HCT116 (cell line): ENCODE measurements around the gene CCDC87. TPM values are rescaled to one million over a fixed set of nuclear protein-coding genes. Genes with fewer than 3 reads are reported as not detected.
A peak's percentile ranks its signal among the peaks of the same experiment; 100 is the strongest.

ENCODE experiments used
- ATAC-seq: fragments of 200-7000 bp; cut with Tn5 transposase; 2 replicates; pipeline ENCODE4 v1.9.1; 2020; ENCODE audit warnings: mild to moderate bottlenecking, moderate library complexity
- BruUV-seq: library from RNA; stranded (reverse); fragments of 400-500 nt; replicated peaks from 2 replicates; lab custom pipeline; 2021; lab: Mats Ljungman, UMichigan
- CTCF ChIA-PET: fragments of 300-600 bp; sonication (Branson Sonifier 250); formaldehyde crosslinking; loops from one replicate; lab custom pipeline; 2021; ENCODE audit warnings: antibody characterized with exemption; lab: Charles Lee
- POLR2A ChIA-PET: fragments of 300-600, 350-600 bp; sonication (Branson Sonifier 250); formaldehyde crosslinking; loops from one replicate; lab custom pipeline; 2021; ENCODE audit warnings: antibody characterized with exemption; lab: Charles Lee
- RAD21 ChIA-PET, 2 experiments: fragments of 300-600 bp; sonication (Branson Sonifier 250); formaldehyde crosslinking; loops; one replicate each; lab custom pipeline; 2023; ENCODE audit warnings: low total read pairs in 2 of 2; ENCODE audit not compliant: uncharacterized antibody in 2 of 2, unreplicated experiment in 2 of 2, low non-redundant PET in 1 of 2; lab: Charles Lee
- DNase-seq: peaks from one replicate; pipeline ENCODE4 v3.0.0-alpha.2; 2010; ENCODE audit warnings: low read depth, low spot score
- H2AFZ ChIP-seq: fragments of 200-600 bp; shearing (Covaris generic), sonication (generic); 2 replicates; pipeline ENCODE4 v1.6.1; 2017; ENCODE audit warnings: low read depth, mixed run types, mixed read lengths, antibody characterized with exemption, low read length; ENCODE audit not compliant: poor library complexity, severe bottlenecking
- H3K27ac ChIP-seq: 2 replicates; pipeline ENCODE4 v1.5.1; 2012; ENCODE audit warnings: low read depth, low read length
- H3K27me3 ChIP-seq: fragments of 200-600 bp; sonication (generic); 2 replicates; pipeline ENCODE4 v1.6.1; 2016; ENCODE audit warnings: mixed run types, low read length, mixed read lengths; ENCODE audit not compliant: insufficient read depth
- H3K36me3 ChIP-seq, 2 experiments: fragments of 200-500 bp in 1 of 2; fragments of 200-600 bp in 1 of 2; sonication (Bioruptor generic) in 1 of 2; sonication (generic) in 1 of 2; 2 replicates each; pipeline versions ENCODE4 v1.5.1 to v1.6.1; 2014 to 2016; ENCODE audit warnings: low read length in 2 of 2, inconsistent platforms in 1 of 2, mixed read lengths in 1 of 2, mixed run types in 1 of 2; ENCODE audit not compliant: insufficient read depth in 2 of 2, control insufficient read depth in 1 of 2
- H3K4me1 ChIP-seq, 2 experiments: fragments of 200-600 bp in 1 of 2; sonication (generic) in 1 of 2; 2 replicates each; pipeline versions ENCODE4 v1.5.1 to v1.6.1; 2012 to 2017; ENCODE audit warnings: low read length in 2 of 2, inconsistent platforms in 1 of 2, mild to moderate bottlenecking in 1 of 2, mixed read lengths in 1 of 2, mixed run types in 1 of 2, moderate library complexity in 1 of 2; ENCODE audit not compliant: insufficient read depth in 2 of 2, control insufficient read depth in 1 of 2
- H3K4me2 ChIP-seq: fragments of 200-600 bp; sonication (generic); 2 replicates; pipeline ENCODE4 v1.6.1; 2017; ENCODE audit warnings: mixed run types, low read length, mixed read lengths
- H3K4me3 ChIP-seq, 2 experiments: fragments of 200-600 bp in 1 of 2; sonication (generic) in 1 of 2; replicated peaks in 1 of 2; 2 replicates each; pipeline ENCODE4 v1.5.1; 2011 to 2016; ENCODE audit warnings: low read length in 2 of 2, control low read depth in 1 of 2, low read depth in 1 of 2, mild to moderate bottlenecking in 1 of 2, mixed read lengths in 1 of 2, mixed run types in 1 of 2
- H3K79me2 ChIP-seq: fragments of 200-600 bp; sonication (generic); 2 replicates; pipeline ENCODE4 v1.6.1; 2017; ENCODE audit warnings: mild to moderate bottlenecking, mixed run types, low read length, moderate library complexity, mixed read lengths; ENCODE audit not compliant: insufficient read depth
- H3K9ac ChIP-seq: fragments of 200-600 bp; sonication (generic); 2 replicates; pipeline ENCODE4 v1.6.1; 2016; ENCODE audit warnings: low read length, mixed read lengths
- H3K9me2 ChIP-seq: fragments of 200-600 bp; sonication (generic), shearing (Covaris generic); 2 replicates; pipeline ENCODE4 v1.6.1; 2017; ENCODE audit warnings: mixed run types, mild to moderate bottlenecking, moderate library complexity; ENCODE audit not compliant: insufficient read depth
- H3K9me3 ChIP-seq, 2 experiments: fragments of 200-500 bp in 1 of 2; fragments of 200-600 bp in 1 of 2; sonication (Bioruptor generic) in 1 of 2; sonication (generic) in 1 of 2; 2 replicates each; pipeline ENCODE4 v1.6.1; 2014 to 2017; ENCODE audit warnings: low read length in 2 of 2, mixed read lengths in 2 of 2, inconsistent platforms in 1 of 2, low read depth in 1 of 2, mild to moderate bottlenecking in 1 of 2, mixed run types in 1 of 2, moderate library complexity in 1 of 2; ENCODE audit not compliant: control insufficient read depth in 1 of 2, insufficient read depth in 1 of 2
- H4K20me1 ChIP-seq: fragments of 200-600 bp; sonication (generic), shearing (Covaris generic); 2 replicates; pipeline ENCODE4 v1.6.1; 2017; ENCODE audit warnings: mixed run types, mild to moderate bottlenecking, moderate library complexity; ENCODE audit not compliant: insufficient read depth
- CBX3 ChIP-seq: IDR thresholded peaks from 2 replicates; pipeline ENCODE4 v1.6.1; 2012; ENCODE audit warnings: low read depth
- EGR1 ChIP-seq: IDR thresholded peaks from 2 replicates; pipeline ENCODE4 v1.6.1; 2012; ENCODE audit warnings: low read depth
- ELF1 ChIP-seq: IDR thresholded peaks from 2 replicates; pipeline ENCODE4 v1.6.1; 2012; ENCODE audit warnings: low read depth, borderline replicate concordance
- JUND ChIP-seq: IDR thresholded peaks from 2 replicates; pipeline ENCODE4 v1.6.1; 2012
- RAD21 ChIP-seq: IDR thresholded peaks from 2 replicates; pipeline ENCODE4 v1.6.1; 2012; ENCODE audit warnings: low read depth, mild to moderate bottlenecking
- REST ChIP-seq: IDR thresholded peaks from 2 replicates; pipeline ENCODE4 v1.6.1; 2012; ENCODE audit warnings: low read depth
- SIN3A ChIP-seq: IDR thresholded peaks from 2 replicates; pipeline ENCODE4 v1.6.1; 2012; ENCODE audit warnings: low read depth
- TCF7L2 ChIP-seq: IDR thresholded peaks from 2 replicates; pipeline ENCODE4 v1.7.0; 2011; ENCODE audit warnings: borderline replicate concordance, inconsistent platforms; ENCODE audit not compliant: insufficient read depth, insufficient read length; ENCODE audit errors: extremely low read depth
- ZFX ChIP-seq: fragments of 450-650 bp; IDR thresholded peaks from 2 replicates; pipeline ENCODE4 v1.6.1; 2017
- ZNF274 ChIP-seq: fragments of 200-500 bp; sonication (Bioruptor generic); IDR thresholded peaks from 2 replicates; pipeline ENCODE4 v1.6.1; 2014; ENCODE audit warnings: mild to moderate bottlenecking, low read depth, low read length, inconsistent platforms
- intact Hi-C: fragments of 100-400 bp; cut with micrococcal nuclease; formaldehyde crosslinking; loops from 2 replicates; pipeline ENCODE4 v1.10.0; 2022
- total RNA-seq: library from RNA; stranded (reverse); gene quantifications from one replicate; pipeline ENCODE4 v1.2.1, GENCODE V29; 2021; ENCODE audit not compliant: unreplicated experiment
- TF ChIP-seq, protein P1 (sequence below), 3 experiments: fragments of 200-600 bp in 1 of 3; sonication (generic) in 1 of 3; IDR thresholded peaks in 2 of 3; conservative IDR thresholded peaks in 1 of 3; 2 replicates each; pipeline ENCODE4 v1.5.1; 2012 to 2017; ENCODE audit warnings: low read depth in 2 of 3, low read length in 2 of 3, antibody characterized with exemption in 1 of 3, borderline replicate concordance in 1 of 3, control low read depth in 1 of 3, mild to moderate bottlenecking in 1 of 3, mixed read lengths in 1 of 3, mixed run types in 1 of 3, moderate library complexity in 1 of 3; ENCODE audit not compliant: insufficient read depth in 1 of 3
- TF ChIP-seq, protein P2 (sequence below): IDR thresholded peaks from 2 replicates; pipeline ENCODE4 v1.6.1; 2011; ENCODE audit warnings: mild to moderate bottlenecking, low read length, moderate library complexity; ENCODE audit not compliant: insufficient replicate concordance; ENCODE audit errors: extremely low read depth

The CCDC87 gene
- total RNA-seq, 1 experiment from 2014 or later, result 0.39 TPM

- ChIA-PET CTCF (interaction anchor here (2.3 kb wide), 1 partner anchor 99 kb away, joined by 12 read pairs; the partner anchor contains the start of gene RBM4B), POLR2A (no interaction called here), RAD21 (no interaction called here)
- intact Hi-C loops, result loop anchor here (1.0 to 5.0 kb wide), 2 partner anchors 99 to 253 kb away; no protein-coding TSS in a partner anchor
- Histone ChIP-seq H3K4me3 (no peak overlapping the region), H3K27ac (no peak overlapping the region), H2AFZ (peak overlapping the region; percentile 65), H3K9ac (no peak overlapping the region), H3K79me2 (no peaks in the 10 kb centered on the region), H3K9me3 (0 out of 4 replicates have a peak, but pooled peaks cover 0 to 3% of the 10 kb centered on the region in 2 experiments), H3K9me2 (no peaks in the 10 kb centered on the region), H3K27me3 (no peaks in the 10 kb centered on the region), H4K20me1 (no peaks in the 10 kb centered on the region), H3K4me2 (no peak overlapping the region), H3K4me1 (0 out of 4 replicates have a peak, but pooled peaks cover 0 to 3% of the 10 kb centered on the region in 2 experiments), H3K36me3 (no peaks in the 10 kb centered on the region)
- no TSS peak for BruUV-seq
- DNase-seq (peak; percentile 31), ATAC-seq (peak; percentile 97)
- TF ChIP-seq CBX3 (no peak), JUND (no peak), RAD21 (peak; percentile 75), EGR1 (peak; percentile 74)
- TF ChIP-seq, protein P1, sequence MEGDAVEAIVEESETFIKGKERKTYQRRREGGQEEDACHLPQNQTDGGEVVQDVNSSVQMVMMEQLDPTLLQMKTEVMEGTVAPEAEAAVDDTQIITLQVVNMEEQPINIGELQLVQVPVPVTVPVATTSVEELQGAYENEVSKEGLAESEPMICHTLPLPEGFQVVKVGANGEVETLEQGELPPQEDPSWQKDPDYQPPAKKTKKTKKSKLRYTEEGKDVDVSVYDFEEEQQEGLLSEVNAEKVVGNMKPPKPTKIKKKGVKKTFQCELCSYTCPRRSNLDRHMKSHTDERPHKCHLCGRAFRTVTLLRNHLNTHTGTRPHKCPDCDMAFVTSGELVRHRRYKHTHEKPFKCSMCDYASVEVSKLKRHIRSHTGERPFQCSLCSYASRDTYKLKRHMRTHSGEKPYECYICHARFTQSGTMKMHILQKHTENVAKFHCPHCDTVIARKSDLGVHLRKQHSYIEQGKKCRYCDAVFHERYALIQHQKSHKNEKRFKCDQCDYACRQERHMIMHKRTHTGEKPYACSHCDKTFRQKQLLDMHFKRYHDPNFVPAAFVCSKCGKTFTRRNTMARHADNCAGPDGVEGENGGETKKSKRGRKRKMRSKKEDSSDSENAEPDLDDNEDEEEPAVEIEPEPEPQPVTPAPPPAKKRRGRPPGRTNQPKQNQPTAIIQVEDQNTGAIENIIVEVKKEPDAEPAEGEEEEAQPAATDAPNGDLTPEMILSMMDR (IDR thresholded peaks at IDR 0.05 in 2 of 3, conservative IDR thresholded peaks at IDR 0.05 in 1 of 3; ENCODE audit: borderline replicate concordance in 1 of 3, insufficient read depth in 1 of 3, low read depth in 2 of 3, low read length in 2 of 3), result peak; percentile 54 to 85 (median 80); a peak in 5 of 6 replicates
Measured at GRCh38 chr11:66579017-66579606, 13.8 kb downstream of the CCDC87 start.

DNA sequence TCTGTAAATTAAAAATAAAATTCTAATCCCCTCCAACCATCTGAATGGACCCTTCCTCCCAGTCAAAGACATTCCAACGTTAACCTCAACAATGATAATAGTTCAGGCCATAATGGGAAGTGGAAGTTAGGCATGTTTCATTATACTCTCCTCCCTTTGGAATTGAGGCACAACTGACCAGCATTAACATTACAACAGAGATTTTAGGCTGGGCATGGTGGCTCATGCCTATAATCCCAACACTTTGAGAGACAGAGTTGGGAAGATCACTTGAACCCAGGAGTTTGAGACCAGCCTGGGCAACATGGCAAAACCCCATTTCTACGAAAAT, 22.0 kb downstream of the CCDC87 start:
- RAD21 ChIA-PET, result no interaction called here
- CTCF ChIA-PET, result interaction anchor here (0.7 kb wide), 1 partner anchor 21 kb away, joined by 4 read pairs; no protein-coding TSS in a partner anchor
- no TSS peak for BruUV-seq
- TF ChIP-seq ZFX (no peak), REST (no peak), TCF7L2 (no peak), ELF1 (no peak), ZNF274 (no peak), SIN3A (no peak)
- TF ChIP-seq, protein P2, sequence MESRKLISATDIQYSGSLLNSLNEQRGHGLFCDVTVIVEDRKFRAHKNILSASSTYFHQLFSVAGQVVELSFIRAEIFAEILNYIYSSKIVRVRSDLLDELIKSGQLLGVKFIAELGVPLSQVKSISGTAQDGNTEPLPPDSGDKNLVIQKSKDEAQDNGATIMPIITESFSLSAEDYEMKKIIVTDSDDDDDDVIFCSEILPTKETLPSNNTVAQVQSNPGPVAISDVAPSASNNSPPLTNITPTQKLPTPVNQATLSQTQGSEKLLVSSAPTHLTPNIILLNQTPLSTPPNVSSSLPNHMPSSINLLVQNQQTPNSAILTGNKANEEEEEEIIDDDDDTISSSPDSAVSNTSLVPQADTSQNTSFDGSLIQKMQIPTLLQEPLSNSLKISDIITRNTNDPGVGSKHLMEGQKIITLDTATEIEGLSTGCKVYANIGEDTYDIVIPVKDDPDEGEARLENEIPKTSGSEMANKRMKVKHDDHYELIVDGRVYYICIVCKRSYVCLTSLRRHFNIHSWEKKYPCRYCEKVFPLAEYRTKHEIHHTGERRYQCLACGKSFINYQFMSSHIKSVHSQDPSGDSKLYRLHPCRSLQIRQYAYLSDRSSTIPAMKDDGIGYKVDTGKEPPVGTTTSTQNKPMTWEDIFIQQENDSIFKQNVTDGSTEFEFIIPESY, result no peak

More for the DNA sequence above, 22.0 kb downstream of the CCDC87 start:
- intact Hi-C loops, result no loop called here
- DNase-seq (no peak), ATAC-seq (no peak)
- Histone ChIP-seq H3K9me3 (no peaks in the 10 kb centered on the region), H4K20me1 (no peaks in the 10 kb centered on the region), H3K9me2 (no peaks in the 10 kb centered on the region), H3K36me3 (no peaks in the 10 kb centered on the region), H3K9ac (no peak overlapping the region), H3K27ac (no peak overlapping the region), H3K79me2 (no peaks in the 10 kb centered on the region), H2AFZ (no peak overlapping the region), H3K4me1 (no peaks in the 10 kb centered on the region), H3K4me3 (no peak overlapping the region), H3K4me2 (no peak overlapping the region), H3K27me3 (peaks cover 3% of the 10 kb centered on the region; the same call in 1 of the 2 replicates)
- POLR2A ChIA-PET, result no interaction called here
